AG04449 (cell line): ENCODE measurements around the gene SLC41A1.

Source experiments
- CTCF ChIA-PET: fragments of 350-600 bp; formaldehyde crosslinking; extraction: SDS; loops from one replicate; lab custom pipeline; 2021; ENCODE audit warnings: antibody characterized with exemption; lab: Yijun Ruan, JAX
- POLR2A ChIA-PET: fragments of 400-600, 350-600 bp; formaldehyde crosslinking; extraction: SDS; loops from one replicate; lab custom pipeline; 2020; ENCODE audit warnings: antibody characterized with exemption, inconsistent platforms; lab: Yijun Ruan, JAX
- DNase-seq: peaks from one replicate; pipeline ENCODE4 v3.0.0-alpha.2; 2010; ENCODE audit warnings: low read depth, low spot score
- H3K4me3 ChIP-seq: 2 replicates; pipeline ENCODE4 v1.5.1; 2011; ENCODE audit warnings: low read depth, mild to moderate bottlenecking, control low read depth, low read length
- CTCF ChIP-seq: IDR thresholded peaks from one replicate; pipeline ENCODE4 v1.5.1; 2011; ENCODE audit warnings: mild to moderate bottlenecking, moderate library complexity, low read length, control low read depth, inconsistent platforms; ENCODE audit not compliant: insufficient read depth; ENCODE audit errors: missing control alignments

Gene SLC41A1

GRCh38 chr1:205774198-205775014 lies 38.6 kb downstream of the SLC41A1 start:
- CTCF ChIA-PET = interaction anchor here (0.7 to 4.3 kb wide), 8 partner anchors 17 to 203 kb away, joined by 3 to 19 read pairs (median 6); partner anchors contain the start of gene NUCKS1
- H3K4me3 ChIP-seq = peak overlapping the region; percentile 82
- no peak for TF ChIP-seq CTCF
- POLR2A ChIA-PET = interaction anchor here (1.0 kb wide), 1 partner anchor 8 kb away, joined by 4 read pairs; no protein-coding TSS in a partner anchor
- DNase-seq = no peak

GRCh38 chr1:205772607-205773032 lies 40.4 kb downstream of the SLC41A1 start:
- no peak for DNase-seq
- POLR2A ChIA-PET = interaction anchor here (0.7 kb wide), 1 partner anchor 97 kb away, joined by 4 read pairs; no protein-coding TSS in a partner anchor
- no peak for TF ChIP-seq CTCF
- no peak overlapping the region for H3K4me3 ChIP-seq
- CTCF ChIA-PET = interaction anchor here (0.8 to 1.4 kb wide), 3 partner anchors 19 to 205 kb away, joined by 3 to 7 read pairs (median 3); no protein-coding TSS in a partner anchor

- ChIA-PET POLR2A (no interaction called here), CTCF (interaction anchor here (0.8 to 1.4 kb wide), 4 partner anchors 15 to 137 kb away, joined by 3 read pairs; no protein-coding TSS in a partner anchor)
- no peak overlapping the region for H3K4me3 ChIP-seq
- DNase-seq = no peak
- no peak for TF ChIP-seq CTCF
Observed at GRCh38 chr1:205770618-205771017, 42.4 kb downstream of the SLC41A1 start.

- no peak for TF ChIP-seq CTCF
- ChIA-PET POLR2A (no interaction called here), CTCF (interaction anchor here (0.8 to 1.7 kb wide), 6 partner anchors 9 to 138 kb away, joined by 3 to 11 read pairs (median 3); no protein-coding TSS in a partner anchor)
- DNase-seq = no peak
- no peak overlapping the region for H3K4me3 ChIP-seq
Observed at GRCh38 chr1:205769641-205770365, 43.2 kb downstream of the SLC41A1 start.

GRCh38 chr1:205767248-205767647 lies 45.8 kb downstream of the SLC41A1 start:
- POLR2A ChIA-PET = no interaction called here
- CTCF ChIA-PET = no interaction called here
- no peak for TF ChIP-seq CTCF
- H3K4me3 ChIP-seq = no peak overlapping the region
- DNase-seq = no peak

GRCh38 chr1:205766570-205766969 lies 46.4 kb downstream of the SLC41A1 start:
- no peak for TF ChIP-seq CTCF
- no peak overlapping the region for H3K4me3 ChIP-seq
- POLR2A ChIA-PET = interaction anchor here (1.0 to 1.1 kb wide), 2 partner anchors 9 to 17 kb away, joined by 3 to 4 read pairs; partner anchors contain the start of gene RAB29
- no peak for DNase-seq
- CTCF ChIA-PET = interaction anchor here (1.0 to 1.8 kb wide), 3 partner anchors 25 to 211 kb away, joined by 3 to 7 read pairs (median 4); no protein-coding TSS in a partner anchor
